HepG2 (cell line): Measurements from ENCODE around the gene PTGES3. TPM values are rescaled to one million over a fixed set of nuclear protein-coding genes. Genes with fewer than 3 reads are reported as not detected.

ENCODE experiments used
- BCL6 ChIP-seq: IDR thresholded peaks from 2 replicates; pipeline ENCODE4 v1.6.1; 2016; ENCODE audit warnings: missing genetic modification reagents, missing compliant biosample characterization
- IKZF1 ChIP-seq: fragments of 450-650 bp; IDR thresholded peaks from 2 replicates; pipeline ENCODE4 v1.7.1; 2016
- KDM3A ChIP-seq: IDR thresholded peaks from 2 replicates; pipeline ENCODE4 v1.6.1; 2018; ENCODE audit warnings: low read depth, missing compliant biosample characterization
- KLF16 ChIP-seq, 2 experiments: sonication (generic) in 1 of 2; formaldehyde crosslinking in 1 of 2; IDR thresholded peaks; 2 replicates each; pipeline versions ENCODE4 v1.6.1 to v1.8.0; 2016 to 2023; ENCODE audit warnings: missing genetic modification reagents in 2 of 2, missing compliant biosample characterization in 1 of 2
- KLF6 ChIP-seq: IDR thresholded peaks from 2 replicates; pipeline ENCODE4 v1.8.0; 2016; ENCODE audit warnings: missing biosample characterization, missing genetic modification reagents
- NFATC3 ChIP-seq: sonication (generic); formaldehyde crosslinking; IDR thresholded peaks from 2 replicates; pipeline ENCODE4 v1.5.1; 2020; ENCODE audit warnings: mild to moderate bottlenecking, missing genetic modification reagents
- NFIB ChIP-seq: sonication (generic); formaldehyde crosslinking; IDR thresholded peaks from 2 replicates; pipeline ENCODE4 v1.9.0; 2021; ENCODE audit warnings: missing genetic modification reagents, mild to moderate bottlenecking, borderline replicate concordance
- NR1H2 ChIP-seq: sonication (generic); formaldehyde crosslinking; IDR thresholded peaks from 2 replicates; pipeline ENCODE4 v1.8.1; 2022; ENCODE audit warnings: low read depth, missing genetic modification reagents, borderline replicate concordance
- SRF ChIP-seq: IDR thresholded peaks from 2 replicates; pipeline ENCODE4 v1.6.1; 2011; ENCODE audit warnings: mild to moderate bottlenecking, low read depth, low read length, moderate library complexity
- TRAFD1 ChIP-seq: sonication (generic); formaldehyde crosslinking; IDR thresholded peaks from 2 replicates; pipeline ENCODE4 v1.5.1; 2020; ENCODE audit warnings: missing genetic modification reagents, mild to moderate bottlenecking, borderline replicate concordance
- ZFP91 ChIP-seq: sonication (generic); formaldehyde crosslinking; IDR thresholded peaks from 2 replicates; pipeline ENCODE4 v1.9.0; 2022; ENCODE audit warnings: missing genetic modification reagents, mild to moderate bottlenecking, borderline replicate concordance
- ZNF207 ChIP-seq: fragments of 450-650 bp; IDR thresholded peaks from 2 replicates; pipeline ENCODE4 v1.6.1; 2016; ENCODE audit warnings: antibody characterized with exemption, borderline replicate concordance
- ZNF235 ChIP-seq: sonication (generic); formaldehyde crosslinking; IDR thresholded peaks from 2 replicates; pipeline ENCODE4 v1.8.1; 2023; ENCODE audit warnings: mild to moderate bottlenecking, missing genetic modification reagents, borderline replicate concordance
- ZNF264 ChIP-seq: sonication (generic); formaldehyde crosslinking; IDR thresholded peaks from 2 replicates; pipeline ENCODE4 v1.4.0; 2020; ENCODE audit warnings: missing genetic modification reagents
- ZNF296 ChIP-seq: sonication (generic); formaldehyde crosslinking; conservative IDR thresholded peaks from 2 replicates; pipeline ENCODE4 v1.5.0; 2020; ENCODE audit warnings: mild to moderate bottlenecking, missing genetic modification reagents
- ZNF850 ChIP-seq: sonication (generic); formaldehyde crosslinking; conservative IDR thresholded peaks from 2 replicates; pipeline ENCODE4 v1.9.0; 2021; ENCODE audit warnings: mild to moderate bottlenecking, missing genetic modification reagents
- polyA plus RNA-seq, 8 experiments: library from polyadenylated mRNA; depleted of rRNA in 3 of 8; stranded (reverse) in 7 of 8; unstranded in 1 of 8; fragments of >200 nt; fragmentation: Illumina TruSeq in 4 of 8; extraction: Trizol in 4 of 8; gene quantifications; 2 replicates each; pipeline versions ENCODE4 v1.2.1 to v1.2.3, GENCODE V29; 2011 to 2016; ENCODE audit warnings: low read depth in 4 of 8, missing spikeins in 1 of 8, mixed read lengths in 1 of 8; ENCODE audit not compliant: insufficient read depth in 1 of 8
- total RNA-seq, 5 experiments: library from RNA; depleted of rRNA; stranded (reverse); fragments of >200 nt; fragmentation: Illumina TruSeq; extraction: Trizol; gene quantifications; 2 replicates each; pipeline ENCODE4 v1.2.3, GENCODE V29; 2016; ENCODE audit warnings: low read depth in 1 of 5
- TF ChIP-seq, protein P1 (sequence below): sonication (generic); formaldehyde crosslinking; conservative IDR thresholded peaks from 2 replicates; pipeline ENCODE4 v1.8.0; 2022; ENCODE audit warnings: missing genetic modification reagents
- TF ChIP-seq, protein P2 (sequence below): sonication (generic); formaldehyde crosslinking; IDR thresholded peaks from 2 replicates; pipeline ENCODE4 v1.4.0; 2020; ENCODE audit warnings: mild to moderate bottlenecking, low read depth, missing genetic modification reagents

PTGES3 gene
- total and polyA plus RNA-seq, 2 of the 13 experiments (the other 11 are each of a cell fraction or from before 2014, with no cell fraction given), result 54.4 to 159 TPM

GRCh38 chr12:56636675-56637540 is 51.2 kb downstream of the PTGES3 start (continued):
- TF ChIP-seq ZNF235, result no peak
- peak; percentile 57 for TF ChIP-seq ZFP91 (CRISPR knock-in tag)
- TF ChIP-seq, protein P1, sequence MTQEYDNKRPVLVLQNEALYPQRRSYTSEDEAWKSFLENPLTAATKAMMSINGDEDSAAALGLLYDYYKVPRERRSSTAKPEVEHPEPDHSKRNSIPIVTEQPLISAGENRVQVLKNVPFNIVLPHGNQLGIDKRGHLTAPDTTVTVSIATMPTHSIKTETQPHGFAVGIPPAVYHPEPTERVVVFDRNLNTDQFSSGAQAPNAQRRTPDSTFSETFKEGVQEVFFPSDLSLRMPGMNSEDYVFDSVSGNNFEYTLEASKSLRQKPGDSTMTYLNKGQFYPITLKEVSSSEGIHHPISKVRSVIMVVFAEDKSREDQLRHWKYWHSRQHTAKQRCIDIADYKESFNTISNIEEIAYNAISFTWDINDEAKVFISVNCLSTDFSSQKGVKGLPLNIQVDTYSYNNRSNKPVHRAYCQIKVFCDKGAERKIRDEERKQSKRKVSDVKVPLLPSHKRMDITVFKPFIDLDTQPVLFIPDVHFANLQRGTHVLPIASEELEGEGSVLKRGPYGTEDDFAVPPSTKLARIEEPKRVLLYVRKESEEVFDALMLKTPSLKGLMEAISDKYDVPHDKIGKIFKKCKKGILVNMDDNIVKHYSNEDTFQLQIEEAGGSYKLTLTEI, result no peak
- no peak for TF ChIP-seq TRAFD1
- no peak for TF ChIP-seq ZNF207
- no peak for TF ChIP-seq SRF
- TF ChIP-seq NFATC3 (CRISPR knock-in tag), result no peak
- no peak for TF ChIP-seq IKZF1
- 0 out of 2 replicates have a peak, but pooled peaks have one; percentile 23 for TF ChIP-seq BCL6 (CRISPR knock-in tag)
- no peak; the same call in 1 of the 2 replicates for TF ChIP-seq KLF6 (CRISPR knock-in tag)
- peak; percentile 30; the same call in 1 of the 2 replicates for TF ChIP-seq ZNF264 (CRISPR knock-in tag)
- TF ChIP-seq, protein P2, sequence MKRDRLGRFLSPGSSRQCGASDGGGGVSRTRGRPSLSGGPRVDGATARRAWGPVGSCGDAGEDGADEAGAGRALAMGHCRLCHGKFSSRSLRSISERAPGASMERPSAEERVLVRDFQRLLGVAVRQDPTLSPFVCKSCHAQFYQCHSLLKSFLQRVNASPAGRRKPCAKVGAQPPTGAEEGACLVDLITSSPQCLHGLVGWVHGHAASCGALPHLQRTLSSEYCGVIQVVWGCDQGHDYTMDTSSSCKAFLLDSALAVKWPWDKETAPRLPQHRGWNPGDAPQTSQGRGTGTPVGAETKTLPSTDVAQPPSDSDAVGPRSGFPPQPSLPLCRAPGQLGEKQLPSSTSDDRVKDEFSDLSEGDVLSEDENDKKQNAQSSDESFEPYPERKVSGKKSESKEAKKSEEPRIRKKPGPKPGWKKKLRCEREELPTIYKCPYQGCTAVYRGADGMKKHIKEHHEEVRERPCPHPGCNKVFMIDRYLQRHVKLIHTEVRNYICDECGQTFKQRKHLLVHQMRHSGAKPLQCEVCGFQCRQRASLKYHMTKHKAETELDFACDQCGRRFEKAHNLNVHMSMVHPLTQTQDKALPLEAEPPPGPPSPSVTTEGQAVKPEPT (CRISPR knock-in tag), result no peak
- TF ChIP-seq ZNF850 (CRISPR knock-in tag), result no peak
- TF ChIP-seq KLF16 (CRISPR knock-in tag; IDR thresholded peaks at IDR 0.05), result peak in 1 of 2 experiments; percentile 59; a peak in 2 of 4 replicates
- peak; percentile 61 for TF ChIP-seq KDM3A
- TF ChIP-seq NFIB, result peak; percentile 94; the same call in 1 of the 2 replicates
- TF ChIP-seq NR1H2 (CRISPR knock-in tag), result no peak
- TF ChIP-seq ZNF296 (CRISPR knock-in tag), result no peak
